Endodermal cell (in vitro differentiated cells): ENCODE data around the gene GRM8. TPM values are rescaled to one million over a fixed set of nuclear protein-coding genes. Genes with fewer than 3 reads are reported as not detected.

Experiments used
- DNase-seq: peaks from one replicate; pipeline ENCODE4 v3.0.0-alpha.2; 2017
- H3K27ac ChIP-seq: 2 replicates; pipeline ENCODE4 v1.5.1; 2013; ENCODE audit warnings: mild to moderate bottlenecking, low read depth, low read length, moderate library complexity
- H3K27me3 ChIP-seq: 2 replicates; pipeline ENCODE4 v1.6.1; 2013; ENCODE audit warnings: mild to moderate bottlenecking, low read length, moderate library complexity; ENCODE audit not compliant: insufficient read depth, control insufficient read depth, poor library complexity, severe bottlenecking
- H3K36me3 ChIP-seq: 2 replicates; pipeline ENCODE4 v1.7.0; 2013; ENCODE audit warnings: mild to moderate bottlenecking, low read length, moderate library complexity; ENCODE audit not compliant: control insufficient read depth, insufficient read depth
- H3K4me1 ChIP-seq: one replicate; pipeline ENCODE4 v1.7.0; 2013; ENCODE audit warnings: low read length; ENCODE audit not compliant: control insufficient read depth, insufficient read depth
- H3K4me3 ChIP-seq: 2 replicates; pipeline ENCODE4 v1.5.1; 2013; ENCODE audit warnings: mild to moderate bottlenecking, low read length, moderate library complexity
- H3K9ac ChIP-seq: 2 replicates; pipeline ENCODE4 v1.6.1; 2013; ENCODE audit warnings: mild to moderate bottlenecking, low read length, moderate library complexity; ENCODE audit not compliant: poor library complexity, severe bottlenecking; ENCODE audit errors: extremely low read depth
- H3K9me3 ChIP-seq: 2 replicates; pipeline ENCODE4 v1.6.1; 2013; ENCODE audit warnings: mild to moderate bottlenecking, low read length, moderate library complexity; ENCODE audit not compliant: control insufficient read depth
- H3K27ac Mint-ChIP-seq: 2 replicates; pipeline ENCODE4 v1.8.0; 2020; ENCODE audit warnings: mixed read lengths
- H3K27me3 Mint-ChIP-seq: 2 replicates; pipeline ENCODE4 v1.8.0; 2021; ENCODE audit warnings: mild to moderate bottlenecking, mixed read lengths; ENCODE audit not compliant: insufficient read depth
- H3K36me3 Mint-ChIP-seq: 2 replicates; pipeline ENCODE4 v1.8.0; 2020; ENCODE audit warnings: low read depth, mixed read lengths
- H3K4me1 Mint-ChIP-seq: 2 replicates; pipeline ENCODE4 v1.8.0; 2020; ENCODE audit warnings: mixed read lengths
- H3K4me3 Mint-ChIP-seq: 2 replicates; pipeline ENCODE4 v1.8.0; 2020; ENCODE audit warnings: mild to moderate bottlenecking, moderate library complexity, mixed read lengths
- H3K9me3 Mint-ChIP-seq: 2 replicates; pipeline ENCODE4 v1.8.0; 2020; ENCODE audit warnings: mild to moderate bottlenecking, mixed read lengths
- CTCF ChIP-seq: fragments of 200-600 bp; sonication (generic); conservative IDR thresholded peaks from 2 replicates; pipeline ENCODE4 v1.5.0; 2021; ENCODE audit warnings: antibody characterized with exemption, mild to moderate bottlenecking
- WGBS, 2 experiments: methylation state at CpG; one replicate each; pipeline versions ENCODE4 v1.1.5 to v1.1.7; 2013; ENCODE audit warnings: missing lambda C conversion rate in 2 of 2, mixed read lengths in 1 of 2; ENCODE audit not compliant: insufficient coverage in 1 of 2, insufficient read length in 1 of 2; 5-methylcytosine and 5-hydroxymethylcytosine counted together
- total RNA-seq, 2 donors: library from RNA; stranded (reverse); fragmentation: NEBNext Ultra II Directional in 1 of 2; extraction: Animal tissue kit (Norgen Biotek cat#: 25700) in 1 of 2; gene quantifications; 2 replicates in 1 of 2; 3 replicates in 1 of 2; pipeline ENCODE4 v1.2.1, GENCODE V29; 2021

GRM8 gene
- total RNA-seq, 2 donors from 2014 or later, result 0.93 to 2.0 TPM

GRCh38 chr7:126996659-126997058, 256.1 kb downstream of the GRM8 start:
- H3K36me3 Mint-ChIP-seq, result no peaks in the 10 kb centered on the region
- Histone ChIP-seq H3K9me3 (no peaks in the 10 kb centered on the region), H3K4me3 (no peak overlapping the region), H3K27me3 (peaks cover 6% of the 10 kb centered on the region), H3K9ac (no peak overlapping the region), H3K27ac (no peak overlapping the region), H3K36me3 (no peaks in the 10 kb centered on the region), H3K4me1 (no peaks in the 10 kb centered on the region)
- H3K9me3 Mint-ChIP-seq, result no peaks in the 10 kb centered on the region
- 90 to 100% methylated on average over 1 of the region's 1 CpG for WGBS, 2 experiments
- no peak overlapping the region for H3K27ac Mint-ChIP-seq
- peaks cover 30% of the 10 kb centered on the region for H3K4me1 Mint-ChIP-seq
- TF ChIP-seq CTCF, result no peak
- DNase-seq, result no peak
- H3K27me3 Mint-ChIP-seq, result peaks cover 17% of the 10 kb centered on the region
- no peak overlapping the region for H3K4me3 Mint-ChIP-seq

GRCh38 chr7:126993626-126994213, 259.0 kb downstream of the GRM8 start:
- H3K9ac ChIP-seq, result no peak overlapping the region
- no peak for TF ChIP-seq CTCF
- WGBS, 2 experiments, result 75 to 89% methylated on average over 1 to 2 of the region's 2 CpGs
- Mint-ChIP-seq H3K27ac (no peak overlapping the region), H3K9me3 (peaks cover 8% of the 10 kb centered on the region), H3K36me3 (no peaks in the 10 kb centered on the region), H3K27me3 (peaks cover 6% of the 10 kb centered on the region), H3K4me3 (no peak overlapping the region), H3K4me1 (peaks cover 36% of the 10 kb centered on the region)
- H3K4me3 ChIP-seq, result no peak overlapping the region
- H3K27me3 ChIP-seq, result peaks cover 6% of the 10 kb centered on the region
- no peak overlapping the region for H3K27ac ChIP-seq
- DNase-seq, result no peak
- no peaks in the 10 kb centered on the region for H3K36me3 ChIP-seq
- H3K4me1 ChIP-seq, result no peaks in the 10 kb centered on the region
- peaks cover 9% of the 10 kb centered on the region for H3K9me3 ChIP-seq

- Mint-ChIP-seq H3K36me3 (no peaks in the 10 kb centered on the region), H3K27ac (no peak overlapping the region)
- no peak for DNase-seq
These were observed 264.7 kb downstream of the GRM8 start for GRCh38 chr7:126988022-126988421.

More at GRCh38 chr7:126988022-126988421, 264.7 kb downstream of the GRM8 start:
- no peak for TF ChIP-seq CTCF
- Histone ChIP-seq H3K9me3 (peaks cover 9% of the 10 kb centered on the region), H3K9ac (no peak overlapping the region), H3K36me3 (no peaks in the 10 kb centered on the region), H3K4me3 (no peak overlapping the region), H3K27me3 (no peaks in the 10 kb centered on the region), H3K4me1 (no peaks in the 10 kb centered on the region), H3K27ac (no peak overlapping the region)
- H3K27me3 Mint-ChIP-seq, result no peaks in the 10 kb centered on the region
- H3K4me3 Mint-ChIP-seq, result no peak overlapping the region
- WGBS, 2 experiments, result 88 to 98% methylated on average over 3 to 4 of the region's 4 CpGs
- H3K4me1 Mint-ChIP-seq, result peaks cover 11% of the 10 kb centered on the region
- peaks cover 12% of the 10 kb centered on the region for H3K9me3 Mint-ChIP-seq
